Endodermal cell (in vitro differentiated cells): Measurements from ENCODE around the gene PADI1. TPM values are rescaled to one million over a fixed set of nuclear protein-coding genes. Genes with fewer than 3 reads are reported as not detected.

Experiments
- DNase-seq: peaks from one replicate; pipeline ENCODE4 v3.0.0-alpha.2; 2017
- H3K27ac ChIP-seq: 2 replicates; pipeline ENCODE4 v1.5.1; 2013; ENCODE audit warnings: mild to moderate bottlenecking, low read depth, low read length, moderate library complexity
- H3K27me3 ChIP-seq: 2 replicates; pipeline ENCODE4 v1.6.1; 2013; ENCODE audit warnings: mild to moderate bottlenecking, low read length, moderate library complexity; ENCODE audit not compliant: insufficient read depth, control insufficient read depth, poor library complexity, severe bottlenecking
- H3K36me3 ChIP-seq: 2 replicates; pipeline ENCODE4 v1.7.0; 2013; ENCODE audit warnings: mild to moderate bottlenecking, low read length, moderate library complexity; ENCODE audit not compliant: control insufficient read depth, insufficient read depth
- H3K4me1 ChIP-seq: one replicate; pipeline ENCODE4 v1.7.0; 2013; ENCODE audit warnings: low read length; ENCODE audit not compliant: control insufficient read depth, insufficient read depth
- H3K4me3 ChIP-seq: 2 replicates; pipeline ENCODE4 v1.5.1; 2013; ENCODE audit warnings: mild to moderate bottlenecking, low read length, moderate library complexity
- H3K9ac ChIP-seq: 2 replicates; pipeline ENCODE4 v1.6.1; 2013; ENCODE audit warnings: mild to moderate bottlenecking, low read length, moderate library complexity; ENCODE audit not compliant: poor library complexity, severe bottlenecking; ENCODE audit errors: extremely low read depth
- H3K9me3 ChIP-seq: 2 replicates; pipeline ENCODE4 v1.6.1; 2013; ENCODE audit warnings: mild to moderate bottlenecking, low read length, moderate library complexity; ENCODE audit not compliant: control insufficient read depth
- H3K27ac Mint-ChIP-seq: 2 replicates; pipeline ENCODE4 v1.8.0; 2020; ENCODE audit warnings: mixed read lengths
- H3K27me3 Mint-ChIP-seq: 2 replicates; pipeline ENCODE4 v1.8.0; 2021; ENCODE audit warnings: mild to moderate bottlenecking, mixed read lengths; ENCODE audit not compliant: insufficient read depth
- H3K36me3 Mint-ChIP-seq: 2 replicates; pipeline ENCODE4 v1.8.0; 2020; ENCODE audit warnings: low read depth, mixed read lengths
- H3K4me1 Mint-ChIP-seq: 2 replicates; pipeline ENCODE4 v1.8.0; 2020; ENCODE audit warnings: mixed read lengths
- H3K4me3 Mint-ChIP-seq: 2 replicates; pipeline ENCODE4 v1.8.0; 2020; ENCODE audit warnings: mild to moderate bottlenecking, moderate library complexity, mixed read lengths
- H3K9me3 Mint-ChIP-seq: 2 replicates; pipeline ENCODE4 v1.8.0; 2020; ENCODE audit warnings: mild to moderate bottlenecking, mixed read lengths
- CTCF ChIP-seq: fragments of 200-600 bp; sonication (generic); conservative IDR thresholded peaks from 2 replicates; pipeline ENCODE4 v1.5.0; 2021; ENCODE audit warnings: antibody characterized with exemption, mild to moderate bottlenecking
- WGBS, 2 experiments: methylation state at CpG; one replicate each; pipeline versions ENCODE4 v1.1.5 to v1.1.7; 2013; ENCODE audit warnings: missing lambda C conversion rate in 2 of 2, mixed read lengths in 1 of 2; ENCODE audit not compliant: insufficient coverage in 1 of 2, insufficient read length in 1 of 2; 5-methylcytosine and 5-hydroxymethylcytosine counted together
- total RNA-seq, 2 donors: library from RNA; stranded (reverse); fragmentation: NEBNext Ultra II Directional in 1 of 2; extraction: Animal tissue kit (Norgen Biotek cat#: 25700) in 1 of 2; gene quantifications; 2 replicates in 1 of 2; 3 replicates in 1 of 2; pipeline ENCODE4 v1.2.1, GENCODE V29; 2021

Gene PADI1
- total RNA-seq, 2 donors from 2014 or later: 0.13 TPM; not detected in 1

GRCh38 chr1:17222557-17222956, 17.6 kb downstream of the PADI1 start:
- Histone ChIP-seq H3K9me3 (no peaks in the 10 kb centered on the region), H3K9ac (no peak overlapping the region), H3K36me3 (no peaks in the 10 kb centered on the region), H3K4me3 (no peak overlapping the region), H3K27me3 (no peaks in the 10 kb centered on the region), H3K27ac (no peak overlapping the region), H3K4me1 (no peaks in the 10 kb centered on the region)
- no peak for DNase-seq
- H3K4me3 Mint-ChIP-seq: no peak overlapping the region
- no peaks in the 10 kb centered on the region for H3K27me3 Mint-ChIP-seq
- no peaks in the 10 kb centered on the region for H3K9me3 Mint-ChIP-seq
- H3K36me3 Mint-ChIP-seq: no peaks in the 10 kb centered on the region
- no peak overlapping the region for H3K27ac Mint-ChIP-seq
- 92 to 95% methylated on average over 4 to 14 of the region's 14 CpGs for WGBS, 2 experiments
- TF ChIP-seq CTCF: no peak
- H3K4me1 Mint-ChIP-seq: no peaks in the 10 kb centered on the region

DNA sequence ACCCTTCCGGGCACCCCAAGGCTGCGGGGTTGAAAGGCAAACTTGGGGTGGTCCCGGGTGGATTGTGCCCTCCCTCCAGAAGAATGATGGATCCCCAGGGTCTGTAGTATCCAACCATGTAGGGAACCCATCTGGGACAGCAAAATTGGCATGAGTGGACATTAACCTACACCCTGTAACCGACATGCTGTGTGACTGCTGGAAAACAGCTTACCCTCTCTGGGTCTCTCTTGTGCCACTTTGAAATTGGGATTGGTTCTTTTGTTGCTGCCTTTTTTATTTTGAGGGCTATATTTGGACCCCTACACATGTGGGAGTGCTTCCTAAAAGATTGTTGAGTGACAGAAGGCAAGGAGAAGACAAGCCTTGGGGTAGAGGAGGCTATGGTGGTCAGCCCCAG, 19.5 kb downstream of the PADI1 start:
- TF ChIP-seq CTCF: no peak
- WGBS, 2 experiments: 60 to 92% methylated on average over 1 to 4 of the region's 4 CpGs
- no peak overlapping the region for H3K4me3 Mint-ChIP-seq
- no peak overlapping the region for H3K27ac Mint-ChIP-seq
- Histone ChIP-seq H3K27me3 (no peaks in the 10 kb centered on the region), H3K27ac (no peak overlapping the region), H3K36me3 (no peaks in the 10 kb centered on the region), H3K4me3 (no peak overlapping the region), H3K4me1 (no peaks in the 10 kb centered on the region), H3K9ac (no peak overlapping the region), H3K9me3 (no peaks in the 10 kb centered on the region)
- H3K4me1 Mint-ChIP-seq: no peaks in the 10 kb centered on the region
- H3K27me3 Mint-ChIP-seq: no peaks in the 10 kb centered on the region
- DNase-seq: no peak
- no peaks in the 10 kb centered on the region for H3K36me3 Mint-ChIP-seq
- H3K9me3 Mint-ChIP-seq: no peaks in the 10 kb centered on the region

DNA sequence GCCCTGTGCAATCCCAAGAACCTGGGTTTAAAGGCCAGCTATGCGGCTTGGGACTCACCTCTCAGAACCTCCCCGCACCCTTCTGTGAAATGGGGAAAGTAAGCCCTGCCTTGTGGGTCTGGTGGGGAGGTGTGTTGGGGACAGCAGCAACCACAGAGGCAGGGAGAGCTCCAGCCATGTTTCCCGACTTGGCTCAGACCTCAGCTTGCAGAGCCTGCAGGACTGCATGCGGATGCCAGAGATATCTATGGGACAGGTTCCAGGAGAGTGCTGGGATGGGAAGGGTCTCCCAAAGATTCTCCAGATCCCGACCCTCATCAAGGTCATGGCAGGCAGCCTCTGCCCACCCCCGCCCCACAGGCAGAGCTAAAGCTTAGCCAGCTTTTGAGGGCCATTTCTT, 20.2 kb downstream of the PADI1 start:
- Histone ChIP-seq H3K9ac (no peak overlapping the region), H3K27me3 (no peaks in the 10 kb centered on the region), H3K9me3 (no peaks in the 10 kb centered on the region), H3K4me3 (no peak overlapping the region), H3K36me3 (no peaks in the 10 kb centered on the region), H3K4me1 (no peaks in the 10 kb centered on the region), H3K27ac (no peak overlapping the region)
- no peak for TF ChIP-seq CTCF
- H3K4me1 Mint-ChIP-seq: no peaks in the 10 kb centered on the region
- DNase-seq: no peak
- no peak overlapping the region for H3K27ac Mint-ChIP-seq
- H3K27me3 Mint-ChIP-seq: no peaks in the 10 kb centered on the region
- no peaks in the 10 kb centered on the region for H3K36me3 Mint-ChIP-seq
- no peak overlapping the region for H3K4me3 Mint-ChIP-seq
- 89 to 97% methylated on average over 5 to 6 of the region's 6 CpGs for WGBS, 2 experiments
- H3K9me3 Mint-ChIP-seq: no peaks in the 10 kb centered on the region
